Stimulated activated CD4-positive, alpha-beta T cell treated with anti-CD3 and anti-CD28 coated beads, Interleukin-2, amount 100 ng/mL, for 4 hours (primary cell): ENCODE results near the gene IQSEC2.

Experiments
- DNase-seq: peaks from one replicate; pipeline ENCODE4 v3.0.0-alpha.2; 2020; ENCODE audit warnings: low read depth

The IQSEC2 gene

GRCh38 chrX:53244610-53245009, 36.8 kb downstream of the IQSEC2 start:
- DNase-seq, result no peak

- DNase-seq, result no peak
Measured at GRCh38 chrX:53242310-53242709, 39.1 kb downstream of the IQSEC2 start.

GRCh38 chrX:53241558-53241957, 39.8 kb downstream of the IQSEC2 start:
- DNase-seq, result no peak

GRCh38 chrX:53239474-53239873, 41.9 kb downstream of the IQSEC2 start:
- DNase-seq, result peak; percentile 13

GRCh38 chrX:53237056-53237455, 44.3 kb downstream of the IQSEC2 start:
- no peak for DNase-seq

GRCh38 chrX:53236025-53236679, 45.2 kb downstream of the IQSEC2 start:
- DNase-seq, result no peak

GRCh38 chrX:53235566-53235965, 45.8 kb downstream of the IQSEC2 start:
- no peak for DNase-seq

GRCh38 chrX:53234484-53234883, 46.9 kb downstream of the IQSEC2 start:
- DNase-seq, result no peak

- no peak for DNase-seq
Measured at GRCh38 chrX:53233536-53233935, 47.8 kb downstream of the IQSEC2 start.

- no peak for DNase-seq
Measured at GRCh38 chrX:53230116-53230515, 51.3 kb downstream of the IQSEC2 start.

- no peak for DNase-seq
Measured at GRCh38 chrX:53227224-53227765, 54.1 kb downstream of the IQSEC2 start.

- peak; percentile 82 for DNase-seq
Measured at GRCh38 chrX:53224860-53225797, 56.3 kb downstream of the IQSEC2 start, which contains the start of gene KDM5C. KDM5C (minus strand) TSS chrX:53225207; CDS start chrX:53224889, 318 bp downstream.

- no peak for DNase-seq
Measured at GRCh38 chrX:53223955-53224859, 57.2 kb downstream of the IQSEC2 start.

- DNase-seq, result no peak
Measured at GRCh38 chrX:53223068-53223693, 58.2 kb downstream of the IQSEC2 start.
